ENCODE data around the gene ACSM5.

The ACSM5 gene

DNA sequence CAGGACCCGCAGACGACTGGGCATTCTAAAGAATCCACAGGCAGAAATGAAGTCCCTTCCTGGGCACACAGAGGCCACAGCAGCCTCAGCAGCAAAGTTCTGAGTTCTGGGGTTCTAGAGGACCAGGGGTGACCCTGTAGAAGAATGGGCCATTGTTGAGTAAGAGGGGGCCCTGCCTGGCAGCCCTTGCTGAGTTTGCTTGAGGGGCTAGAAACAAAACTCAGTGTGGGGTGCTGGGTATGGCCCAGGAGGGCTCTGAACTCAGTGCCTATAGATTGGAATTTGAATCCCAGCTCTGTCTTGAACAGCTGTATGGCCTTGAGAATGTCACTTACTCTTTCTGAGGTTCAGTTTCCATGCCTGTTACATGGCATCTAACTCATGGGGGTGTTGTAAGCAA is 4.7 kb upstream of the ACSM5 start, which contains the start of gene PDILT:
Gene PDILT, minus strand, starts transcription at position 101 of the 400 bp plus-strand sequence. CDS start 5,437 bp downstream, outside the sequence.
- no peak for TF ChIP-seq ZC3H10 (CRISPR knock-in tag; IDR thresholded peaks at IDR 0.05)
- TF ChIP-seq TCF4 (CRISPR knock-in tag; IDR thresholded peaks at IDR 0.05; ENCODE audit: borderline replicate concordance), result no peak
- no peak for ATAC-seq

DNA sequence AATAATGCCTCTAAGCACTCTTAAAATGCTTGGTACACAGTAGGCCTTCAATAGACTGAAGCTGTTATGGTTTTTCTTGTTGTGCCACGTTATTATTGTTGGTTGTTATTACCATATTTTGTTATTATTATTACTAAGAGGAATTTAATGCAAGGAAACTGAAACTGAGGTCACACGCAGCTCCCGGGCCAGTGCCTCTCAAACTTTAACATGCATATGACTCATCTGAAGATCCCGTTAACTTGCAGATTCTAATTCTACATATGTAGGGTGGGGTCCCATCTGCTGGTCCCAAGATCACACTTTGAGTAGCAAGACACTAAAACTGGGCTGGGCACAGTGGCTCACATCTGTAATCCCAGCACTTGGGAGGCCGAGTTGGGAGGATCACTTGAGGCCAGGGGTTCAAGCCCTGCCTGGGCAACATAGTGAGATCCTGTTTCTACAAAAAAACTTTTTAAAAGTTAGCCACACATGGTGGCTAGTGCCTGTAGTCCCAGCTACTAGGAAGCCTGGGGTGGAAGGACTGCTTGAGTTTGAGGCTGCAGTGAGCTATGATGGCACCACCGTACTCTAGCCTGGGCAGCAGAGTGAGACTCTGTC is 888 bp downstream of the ACSM5 start:
- TF ChIP-seq, protein P1, sequence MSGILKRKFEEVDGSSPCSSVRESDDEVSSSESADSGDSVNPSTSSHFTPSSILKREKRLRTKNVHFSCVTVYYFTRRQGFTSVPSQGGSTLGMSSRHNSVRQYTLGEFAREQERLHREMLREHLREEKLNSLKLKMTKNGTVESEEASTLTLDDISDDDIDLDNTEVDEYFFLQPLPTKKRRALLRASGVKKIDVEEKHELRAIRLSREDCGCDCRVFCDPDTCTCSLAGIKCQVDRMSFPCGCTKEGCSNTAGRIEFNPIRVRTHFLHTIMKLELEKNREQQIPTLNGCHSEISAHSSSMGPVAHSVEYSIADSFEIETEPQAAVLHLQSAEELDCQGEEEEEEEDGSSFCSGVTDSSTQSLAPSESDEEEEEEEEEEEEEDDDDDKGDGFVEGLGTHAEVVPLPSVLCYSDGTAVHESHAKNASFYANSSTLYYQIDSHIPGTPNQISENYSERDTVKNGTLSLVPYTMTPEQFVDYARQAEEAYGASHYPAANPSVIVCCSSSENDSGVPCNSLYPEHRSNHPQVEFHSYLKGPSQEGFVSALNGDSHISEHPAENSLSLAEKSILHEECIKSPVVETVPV (CRISPR knock-in tag; IDR thresholded peaks at IDR 0.05), result no peak
- no peak for TF ChIP-seq PPARA (CRISPR knock-in tag; IDR thresholded peaks at IDR 0.05; ENCODE audit: borderline replicate concordance)
- TF ChIP-seq, protein P2, sequence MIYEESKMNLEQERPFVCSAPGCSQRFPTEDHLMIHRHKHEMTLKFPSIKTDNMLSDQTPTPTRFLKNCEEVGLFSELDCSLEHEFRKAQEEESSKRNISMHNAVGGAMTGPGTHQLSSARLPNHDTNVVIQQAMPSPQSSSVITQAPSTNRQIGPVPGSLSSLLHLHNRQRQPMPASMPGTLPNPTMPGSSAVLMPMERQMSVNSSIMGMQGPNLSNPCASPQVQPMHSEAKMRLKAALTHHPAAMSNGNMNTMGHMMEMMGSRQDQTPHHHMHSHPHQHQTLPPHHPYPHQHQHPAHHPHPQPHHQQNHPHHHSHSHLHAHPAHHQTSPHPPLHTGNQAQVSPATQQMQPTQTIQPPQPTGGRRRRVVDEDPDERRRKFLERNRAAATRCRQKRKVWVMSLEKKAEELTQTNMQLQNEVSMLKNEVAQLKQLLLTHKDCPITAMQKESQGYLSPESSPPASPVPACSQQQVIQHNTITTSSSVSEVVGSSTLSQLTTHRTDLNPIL (CRISPR knock-in tag; IDR thresholded peaks at IDR 0.05; ENCODE audit: low read depth), result no peak
- TF ChIP-seq TOX (CRISPR knock-in tag; IDR thresholded peaks at IDR 0.05; ENCODE audit: borderline replicate concordance), result no peak
- TF ChIP-seq, protein P3, sequence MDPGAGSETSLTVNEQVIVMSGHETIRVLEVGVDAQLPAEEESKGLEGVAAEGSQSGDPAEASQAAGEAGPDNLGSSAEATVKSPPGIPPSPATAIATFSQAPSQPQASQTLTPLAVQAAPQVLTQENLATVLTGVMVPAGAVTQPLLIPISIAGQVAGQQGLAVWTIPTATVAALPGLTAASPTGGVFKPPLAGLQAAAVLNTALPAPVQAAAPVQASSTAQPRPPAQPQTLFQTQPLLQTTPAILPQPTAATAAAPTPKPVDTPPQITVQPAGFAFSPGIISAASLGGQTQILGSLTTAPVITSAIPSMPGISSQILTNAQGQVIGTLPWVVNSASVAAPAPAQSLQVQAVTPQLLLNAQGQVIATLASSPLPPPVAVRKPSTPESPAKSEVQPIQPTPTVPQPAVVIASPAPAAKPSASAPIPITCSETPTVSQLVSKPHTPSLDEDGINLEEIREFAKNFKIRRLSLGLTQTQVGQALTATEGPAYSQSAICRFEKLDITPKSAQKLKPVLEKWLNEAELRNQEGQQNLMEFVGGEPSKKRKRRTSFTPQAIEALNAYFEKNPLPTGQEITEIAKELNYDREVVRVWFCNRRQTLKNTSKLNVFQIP (CRISPR knock-in tag; IDR thresholded peaks at IDR 0.05; ENCODE audit: borderline replicate concordance, low read depth), result no peak
- ATAC-seq, result no peak

DNA sequence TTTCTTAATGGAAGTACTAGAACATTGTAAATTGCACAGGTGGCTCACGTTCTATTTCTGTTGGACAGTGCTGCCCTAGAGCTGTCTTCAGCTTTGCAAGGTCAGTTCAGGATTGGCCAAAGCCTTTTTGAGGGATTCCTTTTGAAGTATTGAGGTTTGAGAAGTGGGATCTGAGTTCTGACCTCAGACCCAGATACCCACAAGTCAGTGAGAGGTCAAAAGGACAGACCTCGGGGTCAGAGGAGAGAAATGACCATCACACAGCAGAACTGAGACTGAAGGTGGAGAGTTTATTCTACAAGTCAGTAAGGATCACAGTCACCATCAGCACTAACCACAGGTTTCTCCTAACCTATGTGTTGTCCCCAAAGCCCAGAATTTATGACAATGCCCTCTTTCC is 1.7 kb downstream of the ACSM5 start:
- ATAC-seq, result no peak
- TF ChIP-seq ISL1 (CRISPR knock-in tag; IDR thresholded peaks at IDR 0.05) (no peak), TCF4 (CRISPR knock-in tag; IDR thresholded peaks at IDR 0.05; ENCODE audit: borderline replicate concordance) (no peak), CSDC2 (CRISPR knock-in tag; IDR thresholded peaks at IDR 0.05) (no peak), ZFP3 (CRISPR knock-in tag; IDR thresholded peaks at IDR 0.05) (no peak), ZFP30 (CRISPR knock-in tag; IDR thresholded peaks at IDR 0.05) (no peak), ZNF70 (CRISPR knock-in tag; IDR thresholded peaks at IDR 0.05) (no peak), PPARA (CRISPR knock-in tag; IDR thresholded peaks at IDR 0.05; ENCODE audit: borderline replicate concordance) (no peak), SNAI2 (CRISPR knock-in tag; IDR thresholded peaks at IDR 0.05) (no peak), ARNTL (CRISPR knock-in tag; IDR thresholded peaks at IDR 0.05; ENCODE audit: borderline replicate concordance, low read depth) (no peak), RARB (CRISPR knock-in tag; IDR thresholded peaks at IDR 0.05) (no peak), OSR1 (CRISPR knock-in tag; IDR thresholded peaks at IDR 0.05) (no peak), ZC3H10 (CRISPR knock-in tag; IDR thresholded peaks at IDR 0.05) (no peak), ZNF8 (CRISPR knock-in tag; IDR thresholded peaks at IDR 0.05) (no peak), ESRRG (CRISPR knock-in tag; IDR thresholded peaks at IDR 0.05) (no peak), GLIS3 (CRISPR knock-in tag; IDR thresholded peaks at IDR 0.05) (no peak)
- TF ChIP-seq, protein P2 (CRISPR knock-in tag; IDR thresholded peaks at IDR 0.05; ENCODE audit: low read depth), result no peak
- TF ChIP-seq, protein P4, sequence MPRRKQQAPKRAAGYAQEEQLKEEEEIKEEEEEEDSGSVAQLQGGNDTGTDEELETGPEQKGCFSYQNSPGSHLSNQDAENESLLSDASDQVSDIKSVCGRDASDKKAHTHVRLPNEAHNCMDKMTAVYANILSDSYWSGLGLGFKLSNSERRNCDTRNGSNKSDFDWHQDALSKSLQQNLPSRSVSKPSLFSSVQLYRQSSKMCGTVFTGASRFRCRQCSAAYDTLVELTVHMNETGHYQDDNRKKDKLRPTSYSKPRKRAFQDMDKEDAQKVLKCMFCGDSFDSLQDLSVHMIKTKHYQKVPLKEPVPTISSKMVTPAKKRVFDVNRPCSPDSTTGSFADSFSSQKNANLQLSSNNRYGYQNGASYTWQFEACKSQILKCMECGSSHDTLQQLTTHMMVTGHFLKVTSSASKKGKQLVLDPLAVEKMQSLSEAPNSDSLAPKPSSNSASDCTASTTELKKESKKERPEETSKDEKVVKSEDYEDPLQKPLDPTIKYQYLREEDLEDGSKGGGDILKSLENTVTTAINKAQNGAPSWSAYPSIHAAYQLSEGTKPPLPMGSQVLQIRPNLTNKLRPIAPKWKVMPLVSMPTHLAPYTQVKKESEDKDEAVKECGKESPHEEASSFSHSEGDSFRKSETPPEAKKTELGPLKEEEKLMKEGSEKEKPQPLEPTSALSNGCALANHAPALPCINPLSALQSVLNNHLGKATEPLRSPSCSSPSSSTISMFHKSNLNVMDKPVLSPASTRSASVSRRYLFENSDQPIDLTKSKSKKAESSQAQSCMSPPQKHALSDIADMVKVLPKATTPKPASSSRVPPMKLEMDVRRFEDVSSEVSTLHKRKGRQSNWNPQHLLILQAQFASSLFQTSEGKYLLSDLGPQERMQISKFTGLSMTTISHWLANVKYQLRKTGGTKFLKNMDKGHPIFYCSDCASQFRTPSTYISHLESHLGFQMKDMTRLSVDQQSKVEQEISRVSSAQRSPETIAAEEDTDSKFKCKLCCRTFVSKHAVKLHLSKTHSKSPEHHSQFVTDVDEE (CRISPR knock-in tag; IDR thresholded peaks at IDR 0.05), result no peak
- TF ChIP-seq, protein P1 (CRISPR knock-in tag; IDR thresholded peaks at IDR 0.05), result no peak
- TF ChIP-seq, protein P5, sequence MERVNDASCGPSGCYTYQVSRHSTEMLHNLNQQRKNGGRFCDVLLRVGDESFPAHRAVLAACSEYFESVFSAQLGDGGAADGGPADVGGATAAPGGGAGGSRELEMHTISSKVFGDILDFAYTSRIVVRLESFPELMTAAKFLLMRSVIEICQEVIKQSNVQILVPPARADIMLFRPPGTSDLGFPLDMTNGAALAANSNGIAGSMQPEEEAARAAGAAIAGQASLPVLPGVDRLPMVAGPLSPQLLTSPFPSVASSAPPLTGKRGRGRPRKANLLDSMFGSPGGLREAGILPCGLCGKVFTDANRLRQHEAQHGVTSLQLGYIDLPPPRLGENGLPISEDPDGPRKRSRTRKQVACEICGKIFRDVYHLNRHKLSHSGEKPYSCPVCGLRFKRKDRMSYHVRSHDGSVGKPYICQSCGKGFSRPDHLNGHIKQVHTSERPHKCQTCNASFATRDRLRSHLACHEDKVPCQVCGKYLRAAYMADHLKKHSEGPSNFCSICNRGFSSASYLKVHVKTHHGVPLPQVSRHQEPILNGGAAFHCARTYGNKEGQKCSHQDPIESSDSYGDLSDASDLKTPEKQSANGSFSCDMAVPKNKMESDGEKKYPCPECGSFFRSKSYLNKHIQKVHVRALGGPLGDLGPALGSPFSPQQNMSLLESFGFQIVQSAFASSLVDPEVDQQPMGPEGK (CRISPR knock-in tag; IDR thresholded peaks at IDR 0.05; ENCODE audit: borderline replicate concordance), result no peak

Measured in SK-N-SH treated with all-trans-retinoic acid at 6 μM for 48 hours (cell line).